Measurements from ENCODE around the gene NALCN.

NALCN gene

GRCh38 chr13:101384929-101385328, 31.4 kb downstream of the NALCN start:
- no peaks in the 10 kb centered on the region for H3K9me3 ChIP-seq (ENCODE audit: control insufficient read depth in 1 of 2, low read length in 2 of 2)
- H3K36me3 ChIP-seq (ENCODE audit: control insufficient read depth in 1 of 2, insufficient read depth in 2 of 2, low read length in 2 of 2) = no peaks in the 10 kb centered on the region
- H3K4me1 ChIP-seq (ENCODE audit: control insufficient read depth in 1 of 2, insufficient read depth in 2 of 2, low read length in 2 of 2) = no peaks in the 10 kb centered on the region
- H3K4me3 ChIP-seq (ENCODE audit: low read depth in 1 of 2, low read length in 2 of 2) = no peak overlapping the region
- no peaks in the 10 kb centered on the region for H3K27me3 ChIP-seq (ENCODE audit: low read depth, low read length)
- H3K27ac ChIP-seq (ENCODE audit: low read length) = no peak overlapping the region

GRCh38 chr13:101383595-101383994, 32.7 kb downstream of the NALCN start:
- H3K4me3 ChIP-seq (ENCODE audit: low read depth in 1 of 2, low read length in 2 of 2) = no peak overlapping the region
- H3K27ac ChIP-seq (ENCODE audit: low read length) = no peak overlapping the region
- no peaks in the 10 kb centered on the region for H3K4me1 ChIP-seq (ENCODE audit: control insufficient read depth in 1 of 2, insufficient read depth in 2 of 2, low read length in 2 of 2)
- H3K27me3 ChIP-seq (ENCODE audit: low read depth, low read length) = no peaks in the 10 kb centered on the region
- H3K36me3 ChIP-seq (ENCODE audit: control insufficient read depth in 1 of 2, insufficient read depth in 2 of 2, low read length in 2 of 2) = no peaks in the 10 kb centered on the region
- H3K9me3 ChIP-seq (ENCODE audit: control insufficient read depth in 1 of 2, low read length in 2 of 2) = peaks cover 0 to 5% of the 10 kb centered on the region in 2 donors

GRCh38 chr13:101382701-101383100, 33.6 kb downstream of the NALCN start:
- no peaks in the 10 kb centered on the region for H3K27me3 ChIP-seq (ENCODE audit: low read depth, low read length)
- no peak overlapping the region for H3K4me3 ChIP-seq (ENCODE audit: low read depth in 1 of 2, low read length in 2 of 2)
- peaks cover 0 to 5% of the 10 kb centered on the region in 2 donors for H3K9me3 ChIP-seq (ENCODE audit: control insufficient read depth in 1 of 2, low read length in 2 of 2)
- H3K36me3 ChIP-seq (ENCODE audit: control insufficient read depth in 1 of 2, insufficient read depth in 2 of 2, low read length in 2 of 2) = no peaks in the 10 kb centered on the region
- H3K27ac ChIP-seq (ENCODE audit: low read length) = no peak overlapping the region
- no peaks in the 10 kb centered on the region for H3K4me1 ChIP-seq (ENCODE audit: control insufficient read depth in 1 of 2, insufficient read depth in 2 of 2, low read length in 2 of 2)

- Histone ChIP-seq H3K27ac (ENCODE audit: low read length) (no peak overlapping the region), H3K27me3 (ENCODE audit: low read depth, low read length) (no peaks in the 10 kb centered on the region), H3K36me3 (ENCODE audit: control insufficient read depth in 1 of 2, insufficient read depth in 2 of 2, low read length in 2 of 2) (no peaks in the 10 kb centered on the region), H3K4me1 (ENCODE audit: control insufficient read depth in 1 of 2, insufficient read depth in 2 of 2, low read length in 2 of 2) (no peaks in the 10 kb centered on the region), H3K4me3 (ENCODE audit: low read depth in 1 of 2, low read length in 2 of 2) (no peak overlapping the region), H3K9me3 (ENCODE audit: control insufficient read depth in 1 of 2, low read length in 2 of 2) (peaks cover 0 to 5% of the 10 kb centered on the region in 2 donors)
Observed at GRCh38 chr13:101382086-101382485, 34.2 kb downstream of the NALCN start.

GRCh38 chr13:101360525-101360924, 55.8 kb downstream of the NALCN start:
- no peak overlapping the region for H3K4me3 ChIP-seq (ENCODE audit: low read depth in 1 of 2, low read length in 2 of 2)
- no peaks in the 10 kb centered on the region for H3K9me3 ChIP-seq (ENCODE audit: control insufficient read depth in 1 of 2, low read length in 2 of 2)

GRCh38 chr13:101354895-101355294, 61.4 kb downstream of the NALCN start:
- Histone ChIP-seq H3K27ac (ENCODE audit: low read length) (no peak overlapping the region), H3K4me3 (ENCODE audit: low read depth in 1 of 2, low read length in 2 of 2) (no peak overlapping the region), H3K27me3 (ENCODE audit: low read depth, low read length) (no peaks in the 10 kb centered on the region), H3K9me3 (ENCODE audit: control insufficient read depth in 1 of 2, low read length in 2 of 2) (no peaks in the 10 kb centered on the region), H3K36me3 (ENCODE audit: control insufficient read depth in 1 of 2, insufficient read depth in 2 of 2, low read length in 2 of 2) (no peaks in the 10 kb centered on the region), H3K4me1 (ENCODE audit: control insufficient read depth in 1 of 2, insufficient read depth in 2 of 2, low read length in 2 of 2) (no peaks in the 10 kb centered on the region)

More at GRCh38 chr13:101360525-101360924, 55.8 kb downstream of the NALCN start:
- no peak overlapping the region for H3K27ac ChIP-seq (ENCODE audit: low read length)
- no peaks in the 10 kb centered on the region for H3K27me3 ChIP-seq (ENCODE audit: low read depth, low read length)
- no peaks in the 10 kb centered on the region for H3K4me1 ChIP-seq (ENCODE audit: control insufficient read depth in 1 of 2, insufficient read depth in 2 of 2, low read length in 2 of 2)
- H3K36me3 ChIP-seq (ENCODE audit: control insufficient read depth in 1 of 2, insufficient read depth in 2 of 2, low read length in 2 of 2) = no peaks in the 10 kb centered on the region

GRCh38 chr13:101346942-101347728, 69.2 kb downstream of the NALCN start:
- H3K4me1 ChIP-seq (ENCODE audit: control insufficient read depth in 1 of 2, insufficient read depth in 2 of 2, low read length in 2 of 2) = no peaks in the 10 kb centered on the region
- no peaks in the 10 kb centered on the region for H3K27me3 ChIP-seq (ENCODE audit: low read depth, low read length)
- no peak overlapping the region for H3K27ac ChIP-seq (ENCODE audit: low read length)
- no peaks in the 10 kb centered on the region for H3K9me3 ChIP-seq (ENCODE audit: control insufficient read depth in 1 of 2, low read length in 2 of 2)
- H3K4me3 ChIP-seq (ENCODE audit: low read depth in 1 of 2, low read length in 2 of 2) = no peak overlapping the region
- H3K36me3 ChIP-seq (ENCODE audit: control insufficient read depth in 1 of 2, insufficient read depth in 2 of 2, low read length in 2 of 2) = no peaks in the 10 kb centered on the region

- no peak overlapping the region for H3K27ac ChIP-seq (ENCODE audit: low read length)
- no peaks in the 10 kb centered on the region for H3K9me3 ChIP-seq (ENCODE audit: control insufficient read depth in 1 of 2, low read length in 2 of 2)
- no peaks in the 10 kb centered on the region for H3K36me3 ChIP-seq (ENCODE audit: control insufficient read depth in 1 of 2, insufficient read depth in 2 of 2, low read length in 2 of 2)
- no peaks in the 10 kb centered on the region for H3K27me3 ChIP-seq (ENCODE audit: low read depth, low read length)
- H3K4me1 ChIP-seq (ENCODE audit: control insufficient read depth in 1 of 2, insufficient read depth in 2 of 2, low read length in 2 of 2) = no peaks in the 10 kb centered on the region
- H3K4me3 ChIP-seq (ENCODE audit: low read depth in 1 of 2, low read length in 2 of 2) = no peak overlapping the region
Observed at GRCh38 chr13:101346161-101346560, 70.1 kb downstream of the NALCN start.

GRCh38 chr13:101343128-101343787, 73.0 kb downstream of the NALCN start:
- Histone ChIP-seq H3K4me1 (ENCODE audit: control insufficient read depth in 1 of 2, insufficient read depth in 2 of 2, low read length in 2 of 2) (no peaks in the 10 kb centered on the region), H3K36me3 (ENCODE audit: control insufficient read depth in 1 of 2, insufficient read depth in 2 of 2, low read length in 2 of 2) (no peaks in the 10 kb centered on the region), H3K4me3 (ENCODE audit: low read depth in 1 of 2, low read length in 2 of 2) (no peak overlapping the region), H3K9me3 (ENCODE audit: control insufficient read depth in 1 of 2, low read length in 2 of 2) (no peaks in the 10 kb centered on the region), H3K27ac (ENCODE audit: low read length) (no peak overlapping the region), H3K27me3 (ENCODE audit: low read depth, low read length) (no peaks in the 10 kb centered on the region)

- no peak overlapping the region for H3K27ac ChIP-seq (ENCODE audit: low read length)
Observed at GRCh38 chr13:101341464-101341863, 74.8 kb downstream of the NALCN start.

GRCh38 chr13:101339202-101339601, 77.1 kb downstream of the NALCN start:
- Histone ChIP-seq H3K4me3 (ENCODE audit: low read depth in 1 of 2, low read length in 2 of 2) (no peak overlapping the region), H3K9me3 (ENCODE audit: control insufficient read depth in 1 of 2, low read length in 2 of 2) (no peaks in the 10 kb centered on the region), H3K27ac (ENCODE audit: low read length) (no peak overlapping the region), H3K36me3 (ENCODE audit: control insufficient read depth in 1 of 2, insufficient read depth in 2 of 2, low read length in 2 of 2) (no peaks in the 10 kb centered on the region), H3K27me3 (ENCODE audit: low read depth, low read length) (no peaks in the 10 kb centered on the region), H3K4me1 (ENCODE audit: control insufficient read depth in 1 of 2, insufficient read depth in 2 of 2, low read length in 2 of 2) (no peaks in the 10 kb centered on the region)

More at GRCh38 chr13:101341464-101341863, 74.8 kb downstream of the NALCN start:
- Histone ChIP-seq H3K36me3 (ENCODE audit: control insufficient read depth in 1 of 2, insufficient read depth in 2 of 2, low read length in 2 of 2) (no peaks in the 10 kb centered on the region), H3K4me3 (ENCODE audit: low read depth in 1 of 2, low read length in 2 of 2) (no peak overlapping the region), H3K4me1 (ENCODE audit: control insufficient read depth in 1 of 2, insufficient read depth in 2 of 2, low read length in 2 of 2) (no peaks in the 10 kb centered on the region), H3K27me3 (ENCODE audit: low read depth, low read length) (no peaks in the 10 kb centered on the region), H3K9me3 (ENCODE audit: control insufficient read depth in 1 of 2, low read length in 2 of 2) (no peaks in the 10 kb centered on the region)

All from muscle layer of duodenum (tissue), 2 donors.